Measurements from ENCODE around the gene MDGA2.

MDGA2 gene

GRCh38 chr14:47471075-47471474 lies 204.3 kb downstream of the MDGA2 start:
- DNase-seq: no peak

GRCh38 chr14:47466916-47467315 lies 208.5 kb downstream of the MDGA2 start:
- DNase-seq: no peak

- no peak for DNase-seq
Observed at GRCh38 chr14:47454025-47454424, 221.4 kb downstream of the MDGA2 start.

DNA sequence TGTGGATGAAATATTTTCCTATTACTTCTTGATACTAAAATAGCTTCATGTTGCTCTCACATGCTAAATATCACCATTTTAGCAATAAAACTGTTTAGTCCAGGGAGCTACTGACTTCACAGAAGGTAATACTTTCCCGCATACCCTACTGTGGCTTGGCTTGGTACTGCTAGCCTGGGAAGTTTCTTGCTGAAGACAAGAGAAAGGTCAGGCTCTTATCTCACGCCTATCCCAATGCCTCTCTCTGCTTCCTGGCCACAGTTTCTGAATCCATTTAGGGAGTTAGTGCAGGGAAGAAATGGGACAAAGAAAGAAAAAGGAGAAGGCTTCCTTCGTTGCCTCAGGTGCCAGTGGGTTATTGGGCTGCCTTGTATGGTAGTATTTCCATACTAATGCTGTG lies 228.3 kb downstream of the MDGA2 start:
- no peak for DNase-seq

DNA sequence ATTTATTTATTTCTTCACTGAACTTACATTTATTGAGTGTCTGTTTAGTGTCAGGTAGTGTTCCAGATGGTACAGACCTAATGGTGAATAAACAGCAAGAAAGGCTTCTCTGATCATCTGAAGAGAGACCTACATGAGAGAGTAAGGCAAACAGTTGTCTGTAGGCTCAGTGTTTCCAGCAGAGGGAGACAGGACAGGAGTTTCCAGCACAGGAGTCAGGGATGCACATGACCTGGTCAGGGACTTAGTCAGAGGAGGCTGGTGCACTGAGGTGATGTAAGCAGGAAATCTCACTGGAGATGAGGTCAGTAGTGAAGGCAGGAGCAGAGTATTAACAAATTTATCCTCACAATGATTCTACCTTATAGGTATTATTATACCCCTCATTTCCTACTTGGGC lies 233.2 kb downstream of the MDGA2 start:
- peak; percentile 2 for DNase-seq

DNA sequence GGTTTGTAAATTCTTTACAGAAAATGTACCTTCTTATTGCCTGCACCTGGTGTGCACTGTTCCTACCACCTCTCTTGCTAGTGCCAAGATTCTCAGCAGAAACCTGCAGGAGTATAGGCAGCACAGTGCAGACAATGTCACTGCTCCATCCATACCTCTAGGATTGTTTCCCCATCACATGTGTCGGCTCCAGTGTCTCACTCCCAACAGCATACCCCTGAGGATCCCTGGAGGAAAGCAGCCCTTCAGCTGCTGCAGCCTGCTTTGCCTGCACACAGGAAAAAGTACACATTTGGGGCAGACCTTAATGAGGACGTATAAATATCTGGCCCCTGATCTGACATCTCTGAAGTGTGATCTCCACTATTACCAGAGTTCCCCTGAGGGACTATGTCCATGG lies 235.5 kb downstream of the MDGA2 start:
- no peak for DNase-seq

GRCh38 chr14:47438650-47439140 lies 236.7 kb downstream of the MDGA2 start:
- no peak for DNase-seq

DNA sequence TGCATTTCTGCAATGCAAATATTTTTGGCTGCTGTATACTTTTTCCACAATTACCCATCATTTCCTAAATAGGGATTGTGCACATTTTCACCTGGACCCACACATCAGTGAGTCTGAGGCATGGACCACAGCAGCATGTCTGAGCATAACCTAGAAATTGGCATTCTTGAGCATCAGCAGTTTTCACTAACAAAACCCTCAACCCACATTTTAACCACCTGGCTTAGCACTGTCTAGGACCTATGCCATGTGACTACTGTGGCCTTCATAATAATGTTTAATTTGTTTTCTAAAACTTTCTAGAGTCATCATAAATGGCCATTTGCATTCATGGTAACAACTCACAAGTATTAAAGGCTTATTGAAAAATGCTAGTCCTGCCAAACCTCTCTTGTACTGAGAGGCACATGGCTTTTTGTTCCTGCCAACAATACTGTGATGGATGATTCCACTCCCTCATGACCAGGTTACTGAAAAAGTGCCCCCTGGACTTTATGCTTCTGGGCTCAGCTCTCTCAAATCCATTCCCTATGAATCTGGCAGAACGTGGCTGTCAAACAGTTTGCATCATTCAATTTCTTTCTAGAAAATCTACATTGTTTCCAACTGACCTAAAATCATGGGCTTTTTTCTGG lies 240.0 kb downstream of the MDGA2 start:
- no peak for DNase-seq

- no peak for DNase-seq
Observed at GRCh38 chr14:47427629-47428028, 247.8 kb downstream of the MDGA2 start.

DNA sequence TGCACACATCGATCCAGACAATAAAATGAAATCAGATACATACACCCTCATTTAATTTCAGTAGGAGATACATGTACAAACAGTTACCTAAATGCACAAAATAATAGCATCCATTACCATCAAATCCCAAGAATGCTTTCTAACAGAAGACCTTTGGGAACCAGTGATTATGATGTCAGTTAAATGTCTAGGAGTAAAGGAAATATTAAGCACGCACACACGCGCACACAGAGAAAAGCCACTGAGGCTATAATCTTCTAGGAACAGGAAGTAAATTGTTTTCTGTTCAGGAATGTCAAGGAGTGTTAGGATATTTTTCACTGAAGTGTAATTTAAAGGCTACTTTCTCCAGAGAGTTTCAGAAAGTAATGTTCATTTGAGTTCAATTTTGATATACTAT lies 250.1 kb downstream of the MDGA2 start:
- DNase-seq: no peak

GRCh38 chr14:47422191-47422590 lies 253.2 kb downstream of the MDGA2 start:
- DNase-seq: no peak

DNA sequence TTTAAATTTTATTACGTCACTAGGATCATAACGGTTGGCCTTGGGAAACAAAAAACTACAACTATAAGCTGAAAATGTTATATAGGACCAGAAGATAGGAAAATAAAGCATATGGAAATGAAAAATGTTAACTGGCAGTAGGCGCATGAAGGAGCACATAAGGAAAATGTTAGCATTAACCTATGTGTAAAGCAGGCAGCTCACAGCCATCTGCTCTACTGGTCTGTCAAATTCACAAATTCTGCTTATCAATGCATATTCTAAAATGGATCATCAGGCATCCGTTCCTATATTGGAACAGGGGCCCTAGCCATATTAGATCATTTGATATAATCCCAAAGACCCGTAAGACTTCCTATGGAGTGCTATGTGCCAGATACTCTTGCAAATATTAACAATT lies 263.9 kb downstream of the MDGA2 start:
- no peak for DNase-seq

GRCh38 chr14:47392326-47392725 lies 283.1 kb downstream of the MDGA2 start:
- DNase-seq: no peak

GRCh38 chr14:47390831-47391504 lies 284.4 kb downstream of the MDGA2 start:
- no peak for DNase-seq

DNA sequence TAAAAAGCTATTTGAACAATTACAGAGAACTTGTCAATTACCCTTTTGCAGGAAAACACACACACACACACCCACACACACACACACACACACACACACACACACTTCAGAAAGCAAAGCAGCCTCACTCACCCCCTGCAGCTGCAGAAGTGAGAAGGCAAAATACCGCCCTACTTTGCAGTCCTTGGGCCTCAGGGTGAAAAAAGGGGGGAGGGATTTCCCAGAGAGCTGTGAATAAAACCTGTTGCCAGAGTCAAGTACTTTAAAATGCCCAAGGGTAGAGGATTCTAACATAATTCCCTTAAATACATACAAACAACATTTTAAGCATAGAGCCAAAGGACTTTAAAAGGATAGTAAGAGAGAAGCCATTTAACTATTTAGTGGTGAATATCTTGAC lies 285.9 kb downstream of the MDGA2 start:
- DNase-seq: no peak

DNA sequence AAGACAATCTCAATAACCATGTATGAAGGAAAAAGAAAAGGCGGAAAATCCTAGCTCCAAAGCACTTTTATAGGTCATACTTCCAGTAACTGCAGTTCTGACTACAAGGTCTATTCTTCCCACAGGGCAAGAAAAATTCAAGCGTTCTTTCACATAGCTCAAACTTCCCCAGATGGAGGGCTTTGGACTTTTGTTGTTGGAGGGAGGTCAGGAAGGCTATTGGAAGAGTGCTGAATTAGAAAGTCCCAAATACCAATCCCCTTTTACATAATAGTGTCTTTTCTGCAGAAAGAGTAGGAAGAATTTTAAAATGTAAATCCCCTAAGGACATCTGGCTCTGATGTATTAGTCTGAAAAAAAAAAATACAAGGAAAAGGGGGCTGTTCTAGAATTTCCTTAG lies 309.4 kb downstream of the MDGA2 start:
- DNase-seq: no peak

DNA sequence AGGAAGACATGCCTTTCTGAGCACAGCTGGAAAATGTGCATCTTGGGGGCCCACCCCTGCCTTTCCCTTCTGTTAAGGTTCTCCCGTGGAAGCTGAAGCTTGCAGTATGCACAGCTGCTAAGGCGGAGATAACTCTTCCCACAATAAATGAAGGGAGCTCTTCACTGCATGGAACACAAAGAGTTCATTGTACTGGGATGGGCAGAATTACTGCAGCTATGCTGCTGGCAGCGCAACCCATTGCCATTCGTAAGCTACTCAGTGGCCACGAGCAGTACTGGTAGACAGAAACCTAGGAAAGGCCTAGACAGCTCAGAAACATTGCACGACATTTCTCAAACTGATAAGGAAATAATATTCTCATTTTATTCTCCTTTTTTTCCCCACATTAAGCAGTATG lies 310.2 kb downstream of the MDGA2 start:
- no peak for DNase-seq

DNA sequence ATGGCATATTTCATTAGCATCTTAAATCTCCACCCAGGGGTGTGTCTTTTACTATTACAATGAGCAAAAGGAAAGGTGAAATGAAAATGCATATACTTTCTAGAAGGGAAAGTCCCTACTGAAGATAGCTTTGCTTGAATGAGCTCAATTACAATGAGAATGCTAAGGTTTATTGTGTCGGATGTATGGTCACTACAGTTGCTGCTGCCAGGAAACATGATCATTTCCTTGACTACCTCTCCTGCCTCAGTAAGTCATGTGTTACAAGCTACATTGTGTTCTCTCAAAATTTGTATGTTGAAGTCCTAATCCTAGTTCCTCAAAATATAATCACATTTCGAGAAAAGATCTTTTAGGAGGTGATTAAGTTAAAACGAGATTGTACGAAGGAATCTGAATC lies 322.2 kb downstream of the MDGA2 start:
- DNase-seq: no peak

DNA sequence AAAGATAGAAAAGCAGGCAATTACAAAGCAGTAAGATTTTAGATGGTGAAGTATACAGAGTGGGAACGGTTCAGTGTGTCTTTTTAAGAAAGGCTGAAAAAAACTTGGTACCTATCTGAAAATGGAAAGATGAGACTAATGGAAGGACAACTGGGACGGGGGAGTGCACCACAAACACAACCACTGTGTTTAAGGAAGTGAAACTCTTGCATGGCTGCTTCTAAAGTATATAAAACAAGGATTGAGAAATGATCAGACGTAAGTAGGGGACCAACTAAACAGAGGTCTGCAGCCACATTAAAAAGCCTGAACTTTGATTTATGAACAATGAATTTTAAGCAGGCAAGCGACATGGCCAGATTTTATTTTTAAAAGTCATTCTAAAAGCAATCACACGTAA lies 328.6 kb downstream of the MDGA2 start:
- DNase-seq: no peak

GRCh38 chr14:47345016-47345415 lies 330.4 kb downstream of the MDGA2 start:
- DNase-seq: no peak

GRCh38 chr14:47332939-47333338 lies 342.5 kb downstream of the MDGA2 start:
- no peak for DNase-seq

GRCh38 chr14:47332106-47332505 lies 343.3 kb downstream of the MDGA2 start:
- no peak for DNase-seq

- no peak for DNase-seq
Observed at GRCh38 chr14:47328376-47328775, 347.0 kb downstream of the MDGA2 start.

GRCh38 chr14:47327336-47327735 lies 348.1 kb downstream of the MDGA2 start:
- DNase-seq: no peak

DNA sequence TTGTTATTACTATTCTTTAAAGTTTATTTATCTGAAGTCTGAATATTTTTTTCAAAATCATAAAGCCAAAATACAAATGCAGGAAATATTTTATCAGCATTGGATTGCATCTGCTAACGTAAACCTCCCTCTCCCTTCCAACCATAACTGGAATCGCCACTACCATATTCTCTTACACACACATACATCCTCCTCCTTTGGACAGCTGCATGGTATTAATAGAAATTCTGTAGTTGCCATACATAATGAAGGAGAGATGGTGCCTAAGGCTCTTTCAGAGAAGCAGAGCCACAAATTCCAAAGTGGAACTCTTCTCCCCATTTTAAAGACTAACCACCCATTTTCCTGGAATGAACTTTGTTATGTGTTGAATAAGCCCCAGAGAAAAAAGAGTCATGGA lies 352.7 kb downstream of the MDGA2 start:
- no peak for DNase-seq
